Liver (tissue), 3 donors: Measurements from ENCODE around the gene GALNT17.

Experiments used
- CTCF ChIP-seq: fragments of 150-350 bp; IDR thresholded peaks from 2 replicates; pipeline ENCODE4 v1.5.1; 2017; ENCODE audit warnings: improper control_type of control experiment, low read depth, low read length; ENCODE audit not compliant: missing input control
- FOXA1 ChIP-seq: IDR thresholded peaks from 2 replicates; pipeline ENCODE4 v1.6.1; 2016; ENCODE audit warnings: antibody characterized with exemption
- FOXA2 ChIP-seq: IDR thresholded peaks from 2 replicates; pipeline ENCODE4 v1.6.1; 2016; ENCODE audit warnings: antibody characterized with exemption
- GABPA ChIP-seq, 2 donors: IDR thresholded peaks in 1 of 2; conservative IDR thresholded peaks in 1 of 2; 2 replicates each; pipeline ENCODE4 v1.6.1; 2016; ENCODE audit warnings: antibody characterized with exemption in 2 of 2, mild to moderate bottlenecking in 1 of 2, moderate library complexity in 1 of 2
- NR2F2 ChIP-seq: IDR thresholded peaks from 2 replicates; pipeline ENCODE4 v1.6.1; 2016; ENCODE audit warnings: antibody characterized with exemption
- RXRA ChIP-seq, 2 donors: IDR thresholded peaks; 2 replicates each; pipeline ENCODE4 v1.6.1; 2017 to 2018; ENCODE audit warnings: antibody characterized with exemption in 2 of 2, mild to moderate bottlenecking in 1 of 2
- SP1 ChIP-seq: IDR thresholded peaks from 2 replicates; pipeline ENCODE4 v1.6.1; 2018; ENCODE audit warnings: antibody characterized with exemption, mild to moderate bottlenecking
- TAF1 ChIP-seq: conservative IDR thresholded peaks from 2 replicates; pipeline ENCODE4 v1.6.1; 2016; ENCODE audit warnings: antibody characterized with exemption, mild to moderate bottlenecking
- YY1 ChIP-seq: IDR thresholded peaks from 2 replicates; pipeline ENCODE4 v1.6.1; 2016; ENCODE audit warnings: antibody characterized with exemption, mild to moderate bottlenecking
- donor health status: healthy.
- donor health status: healthy.

GRCh38 chr7:71339924-71340323 lies 208.0 kb downstream of the GALNT17 start:
- no peak for TF ChIP-seq CTCF
- no peak for TF ChIP-seq GABPA (IDR thresholded peaks at IDR 0.05 in 1 of 2, conservative IDR thresholded peaks at IDR 0.05 in 1 of 2)
- TF ChIP-seq SP1: no peak
- no peak for TF ChIP-seq RXRA (IDR thresholded peaks at IDR 0.05)
- TF ChIP-seq NR2F2: no peak
- TF ChIP-seq FOXA2: no peak
- TF ChIP-seq TAF1: no peak
- no peak for TF ChIP-seq FOXA1
- no peak for TF ChIP-seq YY1
